ENCODE results near the gene NTF3. TPM values are rescaled to one million over a fixed set of nuclear protein-coding genes. Genes with fewer than 3 reads are reported as not detected.

Gene NTF3
- total and polyA plus RNA-seq, 2 donors (not counting 1 experiment from before 2014, with no cell fraction given), result 5.9 to 12.5 TPM

- no peaks in the 10 kb centered on the region for H3K36me3 ChIP-seq (ENCODE audit: control insufficient read depth, insufficient read depth, low read length)
- no peak overlapping the region for H3K4me2 ChIP-seq (ENCODE audit: extremely low read depth, insufficient read depth, low read length)
- no peak overlapping the region for H3K4me3 ChIP-seq (replicated peaks in 1 of 4; ENCODE audit: control extremely low read depth in 1 of 4, insufficient read depth in 1 of 4, low read depth in 3 of 4, low read length in 4 of 4)
- H3K4me1 ChIP-seq (ENCODE audit: control insufficient read depth, extremely low read depth, insufficient read depth, low read length), result peaks cover 14% of the 10 kb centered on the region
- no peak overlapping the region for H3K27ac ChIP-seq (ENCODE audit: insufficient read depth, low read length)
- peak; percentile 57 to 75 for DNase-seq (ENCODE audit: low read depth in 2 of 2)
- peaks cover 37% of the 10 kb centered on the region for H3K79me2 ChIP-seq (ENCODE audit: control insufficient read depth, insufficient read depth, low read length)
- TF ChIP-seq EZH2 (IDR thresholded peaks at IDR 0.05; ENCODE audit: low read length, missing control alignments), result no peak
- peak; percentile 48 to 69 for TF ChIP-seq CTCF (conservative IDR thresholded peaks at IDR 0.05 in 1 of 2, IDR thresholded peaks at IDR 0.05 in 1 of 2; ENCODE audit: low read depth in 1 of 2, low read length in 2 of 2)
- H2AFZ ChIP-seq (ENCODE audit: low read length), result no peak overlapping the region
- no peaks in the 10 kb centered on the region for H3K27me3 ChIP-seq (ENCODE audit: control insufficient read depth, insufficient read depth, low read length)
- no peaks in the 10 kb centered on the region for H3K9me3 ChIP-seq (ENCODE audit: control insufficient read depth, insufficient read depth, low read depth, low read length)
- H3K9ac ChIP-seq (ENCODE audit: insufficient read depth, low read length), result no peak overlapping the region
- no peaks in the 10 kb centered on the region for H4K20me1 ChIP-seq (ENCODE audit: control insufficient read depth, extremely low read depth, insufficient read depth, low read length)
Observed at GRCh38 chr12:5442251-5443006, 10.5 kb downstream of the NTF3 start.

GRCh38 chr12:5444520-5444919 lies 12.6 kb downstream of the NTF3 start:
- Histone ChIP-seq H3K79me2 (ENCODE audit: control insufficient read depth, insufficient read depth, low read length) (peaks cover 25% of the 10 kb centered on the region), H2AFZ (ENCODE audit: low read length) (no peak overlapping the region), H3K27me3 (ENCODE audit: control insufficient read depth, insufficient read depth, low read length) (no peaks in the 10 kb centered on the region), H4K20me1 (ENCODE audit: control insufficient read depth, extremely low read depth, insufficient read depth, low read length) (no peaks in the 10 kb centered on the region), H3K4me3 (replicated peaks in 1 of 4; ENCODE audit: control extremely low read depth in 1 of 4, insufficient read depth in 1 of 4, low read depth in 3 of 4, low read length in 4 of 4) (no peak overlapping the region), H3K27ac (ENCODE audit: insufficient read depth, low read length) (no peak overlapping the region), H3K9me3 (ENCODE audit: control insufficient read depth, insufficient read depth, low read depth, low read length) (no peaks in the 10 kb centered on the region), H3K36me3 (ENCODE audit: control insufficient read depth, insufficient read depth, low read length) (no peaks in the 10 kb centered on the region), H3K4me2 (ENCODE audit: extremely low read depth, insufficient read depth, low read length) (no peak overlapping the region), H3K4me1 (ENCODE audit: control insufficient read depth, extremely low read depth, insufficient read depth, low read length) (peaks cover 7% of the 10 kb centered on the region), H3K9ac (ENCODE audit: insufficient read depth, low read length) (no peak overlapping the region)
- DNase-seq (ENCODE audit: low read depth in 2 of 2), result no peak
- TF ChIP-seq CTCF (conservative IDR thresholded peaks at IDR 0.05 in 1 of 2, IDR thresholded peaks at IDR 0.05 in 1 of 2; ENCODE audit: low read depth in 1 of 2, low read length in 2 of 2) (no peak), EZH2 (IDR thresholded peaks at IDR 0.05; ENCODE audit: low read length, missing control alignments) (no peak)

GRCh38 chr12:5447320-5447719 lies 15.4 kb downstream of the NTF3 start:
- Histone ChIP-seq H3K4me2 (ENCODE audit: extremely low read depth, insufficient read depth, low read length) (no peak overlapping the region), H3K4me3 (replicated peaks in 1 of 4; ENCODE audit: control extremely low read depth in 1 of 4, insufficient read depth in 1 of 4, low read depth in 3 of 4, low read length in 4 of 4) (no peak overlapping the region), H3K9me3 (ENCODE audit: control insufficient read depth, insufficient read depth, low read depth, low read length) (no peaks in the 10 kb centered on the region), H3K27ac (ENCODE audit: insufficient read depth, low read length) (no peak overlapping the region), H4K20me1 (ENCODE audit: control insufficient read depth, extremely low read depth, insufficient read depth, low read length) (no peaks in the 10 kb centered on the region), H3K27me3 (ENCODE audit: control insufficient read depth, insufficient read depth, low read length) (no peaks in the 10 kb centered on the region), H3K4me1 (ENCODE audit: control insufficient read depth, extremely low read depth, insufficient read depth, low read length) (no peaks in the 10 kb centered on the region), H3K9ac (ENCODE audit: insufficient read depth, low read length) (no peak overlapping the region), H2AFZ (ENCODE audit: low read length) (no peak overlapping the region), H3K79me2 (ENCODE audit: control insufficient read depth, insufficient read depth, low read length) (peaks cover 16% of the 10 kb centered on the region), H3K36me3 (ENCODE audit: control insufficient read depth, insufficient read depth, low read length) (no peaks in the 10 kb centered on the region)
- DNase-seq (ENCODE audit: low read depth in 2 of 2), result no peak
- TF ChIP-seq CTCF (conservative IDR thresholded peaks at IDR 0.05 in 1 of 2, IDR thresholded peaks at IDR 0.05 in 1 of 2; ENCODE audit: low read depth in 1 of 2, low read length in 2 of 2), result no peak
- TF ChIP-seq EZH2 (IDR thresholded peaks at IDR 0.05; ENCODE audit: low read length, missing control alignments), result no peak
